HG03442 (cell line): ENCODE results near the gene INTS1.

Source experiments
- ATAC-seq: cut with Tn5 transposase; IDR thresholded peaks from one replicate; pipeline ENCODE4 v1.9.1; 2021; ENCODE audit warnings: mild to moderate bottlenecking, moderate library complexity; ENCODE audit not compliant: unreplicated experiment

Gene INTS1

GRCh38 chr7:1433128-1433920 lies 70.9 kb downstream of the INTS1 start:
- no peak for ATAC-seq

GRCh38 chr7:1432411-1433082 lies 71.6 kb downstream of the INTS1 start:
- ATAC-seq, result no peak

GRCh38 chr7:1431634-1432380 lies 72.4 kb downstream of the INTS1 start:
- no peak for ATAC-seq

- no peak for ATAC-seq
Observed at GRCh38 chr7:1431226-1431625, 73.0 kb downstream of the INTS1 start.

- no peak for ATAC-seq
Observed at GRCh38 chr7:1430056-1430845, 73.9 kb downstream of the INTS1 start.

GRCh38 chr7:1428941-1429501 lies 75.2 kb downstream of the INTS1 start:
- no peak for ATAC-seq

- no peak for ATAC-seq
Observed at GRCh38 chr7:1427064-1427657, 77.0 kb downstream of the INTS1 start.

GRCh38 chr7:1426474-1426873 lies 77.7 kb downstream of the INTS1 start:
- ATAC-seq, result no peak

- no peak for ATAC-seq
Observed at GRCh38 chr7:1425292-1426136, 78.7 kb downstream of the INTS1 start.

- no peak for ATAC-seq
Observed at GRCh38 chr7:1424041-1424440, 80.1 kb downstream of the INTS1 start.

- no peak for ATAC-seq
Observed at GRCh38 chr7:1423264-1423811, 80.9 kb downstream of the INTS1 start.

- no peak for ATAC-seq
Observed at GRCh38 chr7:1422512-1423263, 81.5 kb downstream of the INTS1 start.

- ATAC-seq, result no peak
Observed at GRCh38 chr7:1421946-1422345, 82.2 kb downstream of the INTS1 start.

- ATAC-seq, result no peak
Observed at GRCh38 chr7:1421020-1421790, 83.0 kb downstream of the INTS1 start.
